ENCODE data around the gene ZHX3.

ZHX3 gene

DNA sequence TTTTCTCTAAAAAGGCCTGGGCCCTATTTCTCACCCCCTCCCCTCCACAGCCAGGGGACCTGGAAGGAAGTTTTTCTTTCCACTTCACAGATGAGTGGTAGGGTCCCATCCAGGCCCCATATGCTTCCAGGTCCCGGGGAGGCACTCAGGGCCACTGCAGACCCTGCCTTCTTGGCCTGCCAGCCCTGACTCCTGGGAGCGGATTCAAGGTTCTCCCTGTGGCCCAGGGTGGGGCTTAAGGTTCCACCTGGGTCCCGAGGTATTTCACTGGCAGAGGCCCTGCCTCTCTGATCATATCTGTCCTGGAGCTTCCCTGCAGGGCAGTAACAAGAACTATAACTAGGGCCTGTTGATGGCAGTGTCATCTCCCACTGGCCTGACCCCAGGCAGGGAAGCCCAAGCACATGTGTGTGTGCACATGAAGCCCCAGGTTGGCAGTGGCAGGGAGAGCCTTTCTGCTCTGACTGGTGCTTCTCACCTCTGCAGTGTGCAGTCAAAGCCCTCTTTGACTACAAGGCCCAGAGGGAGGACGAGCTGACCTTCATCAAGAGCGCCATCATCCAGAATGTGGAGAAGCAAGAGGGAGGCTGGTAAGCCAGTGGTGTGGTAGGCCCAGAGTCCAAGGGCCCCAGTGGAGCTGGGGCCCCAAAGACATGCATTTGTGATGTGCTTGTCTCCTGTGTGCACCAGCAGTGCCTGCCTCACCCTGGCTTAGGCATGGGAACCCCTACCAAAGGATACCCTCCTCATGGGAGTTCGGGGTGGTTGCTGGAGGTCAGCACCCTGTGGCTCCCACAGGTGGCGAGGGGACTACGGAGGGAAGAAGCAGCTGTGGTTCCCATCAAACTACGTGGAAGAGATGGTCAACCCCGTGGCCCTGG is 149.0 kb downstream of the ZHX3 start:
- no peak for DNase-seq

DNA sequence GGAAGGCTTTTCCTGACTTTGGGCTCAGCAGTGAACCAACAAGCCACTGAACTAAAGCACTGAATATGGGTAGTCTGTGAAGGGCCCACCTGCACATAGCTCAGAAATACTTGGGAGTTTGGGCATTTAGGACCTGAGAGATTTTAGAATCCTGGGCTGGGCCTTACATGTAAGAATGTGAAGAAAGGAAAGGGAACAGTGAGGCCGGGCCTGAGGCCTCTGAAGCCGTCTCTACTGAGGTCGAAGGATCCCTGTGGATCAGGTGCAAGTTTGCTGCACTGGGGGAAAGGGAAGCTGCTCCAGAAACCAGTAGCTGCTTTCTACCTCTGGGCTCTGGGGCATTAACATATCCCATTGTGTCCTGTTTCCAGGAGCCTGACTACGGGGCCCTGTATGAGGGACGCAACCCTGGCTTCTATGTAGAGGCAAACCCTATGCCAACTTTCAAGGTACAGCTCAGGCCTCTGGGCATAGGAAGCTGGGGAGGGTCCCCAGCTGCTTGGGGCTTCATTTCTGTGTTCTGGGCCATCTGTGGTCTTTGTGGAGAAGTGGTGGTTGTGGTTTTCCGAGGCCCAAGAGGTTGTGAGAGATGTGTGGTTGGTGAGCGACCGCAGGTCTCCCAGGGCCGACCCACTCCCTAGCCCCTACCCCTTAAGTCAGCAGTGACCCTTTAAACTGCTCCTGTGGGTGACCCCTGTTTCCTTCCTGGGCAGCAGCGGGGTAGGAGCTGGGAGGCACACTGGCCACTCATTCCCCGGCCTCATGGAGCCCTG is 149.9 kb downstream of the ZHX3 start:
- DNase-seq: no peak

DNA sequence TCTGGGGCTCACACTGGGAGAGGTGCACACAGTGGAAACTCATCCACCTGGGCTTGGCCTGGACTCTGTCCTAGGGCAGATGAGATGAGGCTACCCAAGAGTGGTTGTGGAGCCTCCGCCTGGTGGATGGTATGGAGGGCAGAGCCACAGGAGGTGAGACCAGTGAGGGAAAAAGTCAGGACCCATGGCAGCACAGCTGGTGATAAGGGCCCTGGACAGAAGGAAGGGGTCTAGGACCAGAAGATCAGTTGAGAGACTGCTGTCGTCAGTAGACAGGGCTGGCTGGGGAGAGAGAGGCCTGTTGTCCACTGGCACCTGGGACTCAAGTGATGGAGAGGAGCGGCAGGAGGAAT is 150.4 kb downstream of the ZHX3 start:
- DNase-seq: no peak

DNA sequence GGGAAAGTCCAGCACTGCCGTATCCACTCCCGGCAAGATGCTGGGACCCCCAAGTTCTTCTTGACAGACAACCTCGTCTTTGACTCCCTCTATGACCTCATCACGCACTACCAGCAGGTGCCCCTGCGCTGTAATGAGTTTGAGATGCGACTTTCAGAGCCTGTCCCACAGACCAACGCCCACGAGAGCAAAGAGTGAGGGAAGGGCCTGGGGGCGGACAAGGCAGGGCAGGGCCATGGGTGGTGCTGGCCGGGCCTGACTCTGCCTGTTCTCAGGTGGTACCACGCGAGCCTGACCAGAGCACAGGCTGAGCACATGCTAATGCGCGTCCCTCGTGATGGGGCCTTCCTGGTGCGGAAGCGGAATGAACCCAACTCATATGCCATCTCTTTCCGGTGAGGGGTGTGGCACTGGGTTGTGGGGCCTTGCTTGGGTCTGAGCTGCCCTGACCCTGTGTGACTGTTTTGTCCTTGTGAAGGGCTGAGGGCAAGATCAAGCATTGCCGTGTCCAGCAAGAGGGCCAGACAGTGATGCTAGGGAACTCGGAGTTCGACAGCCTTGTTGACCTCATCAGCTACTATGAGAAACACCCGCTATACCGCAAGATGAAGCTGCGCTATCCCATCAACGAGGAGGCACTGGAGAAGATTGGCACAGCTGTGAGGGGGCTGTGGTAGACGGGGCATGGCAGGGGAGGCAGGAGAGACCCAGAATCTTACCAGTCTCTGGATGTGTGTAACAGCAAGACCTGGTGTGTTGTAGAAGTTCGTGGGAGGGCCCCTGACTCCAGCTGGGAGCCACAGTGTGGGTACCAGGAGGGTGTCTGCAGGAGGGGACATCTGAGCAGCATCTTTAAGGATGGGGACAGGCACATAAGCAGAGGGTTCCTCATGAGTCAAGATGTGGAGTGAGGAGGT is 151.1 kb downstream of the ZHX3 start:
- DNase-seq: no peak

DNA sequence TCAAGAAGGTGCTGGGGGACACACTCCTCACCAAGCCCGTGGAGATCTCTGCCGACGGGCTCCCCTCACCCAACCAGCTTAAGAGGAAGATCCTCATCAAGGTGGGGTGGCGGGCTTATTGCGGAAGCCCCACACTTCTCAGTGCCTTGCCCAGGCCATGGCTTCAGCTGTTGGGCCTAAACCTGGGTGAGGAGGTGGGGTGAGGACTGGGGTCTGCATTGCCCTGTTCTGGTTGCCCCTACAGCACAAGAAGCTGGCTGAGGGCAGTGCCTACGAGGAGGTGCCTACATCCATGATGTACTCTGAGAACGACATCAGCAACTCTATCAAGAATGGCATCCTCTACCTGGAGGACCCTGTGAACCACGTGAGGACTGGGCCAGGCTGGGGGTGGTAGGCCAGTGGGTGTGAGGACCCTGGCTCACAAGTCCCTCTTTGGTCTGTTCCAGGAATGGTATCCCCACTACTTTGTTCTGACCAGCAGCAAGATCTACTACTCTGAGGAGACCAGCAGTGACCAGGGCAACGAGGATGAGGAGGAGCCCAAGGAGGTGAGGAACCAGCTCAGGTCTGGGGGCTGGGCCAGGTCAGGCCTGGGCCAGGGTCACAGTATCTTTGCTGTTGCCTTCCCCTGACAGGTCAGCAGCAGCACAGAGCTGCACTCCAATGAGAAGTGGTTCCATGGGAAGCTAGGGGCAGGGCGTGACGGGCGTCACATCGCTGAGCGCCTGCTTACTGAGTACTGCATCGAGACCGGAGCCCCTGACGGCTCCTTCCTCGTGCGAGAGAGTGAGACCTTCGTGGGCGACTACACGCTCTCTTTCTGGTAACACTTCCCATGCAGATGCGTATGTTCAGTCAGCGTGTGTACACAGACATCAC is 152.3 kb downstream of the ZHX3 start:
- no peak for DNase-seq

DNA sequence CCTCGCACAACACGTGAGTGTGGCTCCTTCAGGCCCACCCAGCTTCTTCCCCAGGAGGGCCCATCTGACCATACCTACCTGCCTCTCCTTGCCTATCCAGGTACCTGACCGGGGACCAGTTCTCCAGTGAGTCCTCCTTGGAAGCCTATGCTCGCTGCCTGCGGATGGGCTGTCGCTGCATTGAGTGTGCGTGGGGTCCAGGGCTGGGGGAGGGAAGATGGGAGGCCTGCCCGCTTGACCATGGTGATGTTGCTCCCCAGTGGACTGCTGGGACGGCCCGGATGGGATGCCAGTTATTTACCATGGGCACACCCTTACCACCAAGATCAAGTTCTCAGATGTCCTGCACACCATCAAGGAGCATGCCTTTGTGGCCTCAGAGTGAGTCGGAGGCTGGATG is 153.7 kb downstream of the ZHX3 start:
- no peak for DNase-seq

DNA sequence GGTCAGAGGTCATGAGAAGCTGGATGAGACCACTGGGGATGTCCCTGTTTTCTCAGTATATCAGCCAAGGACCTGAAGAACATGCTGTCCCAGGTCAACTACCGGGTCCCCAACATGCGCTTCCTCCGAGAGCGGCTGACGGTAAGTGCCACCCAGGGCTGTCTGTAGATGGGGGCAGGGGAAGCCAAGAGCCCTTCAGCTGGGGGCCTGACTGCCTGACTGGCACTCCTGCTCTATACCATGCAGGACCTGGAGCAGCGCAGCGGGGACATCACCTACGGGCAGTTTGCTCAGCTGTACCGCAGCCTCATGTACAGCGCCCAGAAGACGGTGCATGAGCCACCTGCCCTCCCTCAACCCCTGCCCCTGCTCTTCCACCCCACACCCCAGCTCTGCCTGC is 155.1 kb downstream of the ZHX3 start:
- no peak for DNase-seq

DNA sequence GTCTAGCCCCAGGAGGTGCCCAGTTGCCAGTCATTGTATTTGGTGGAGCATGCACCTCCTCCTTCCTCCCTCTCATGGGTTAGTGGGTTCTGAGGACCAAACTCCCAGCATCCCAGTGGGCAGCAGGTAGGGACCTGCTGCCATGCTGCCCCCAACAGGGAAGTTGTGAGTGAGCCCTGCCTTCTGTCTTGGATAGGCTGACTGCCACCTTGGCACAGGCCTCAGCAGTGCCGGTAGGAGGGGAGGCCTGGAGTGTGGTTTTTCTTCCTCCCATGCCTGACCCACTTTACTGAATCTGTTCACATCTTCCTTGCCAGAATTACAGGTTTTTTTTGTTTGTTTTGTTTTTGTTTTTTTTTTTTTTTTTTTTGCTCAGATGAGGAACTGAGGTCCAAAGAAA is 155.6 kb downstream of the ZHX3 start:
- DNase-seq: no peak

DNA sequence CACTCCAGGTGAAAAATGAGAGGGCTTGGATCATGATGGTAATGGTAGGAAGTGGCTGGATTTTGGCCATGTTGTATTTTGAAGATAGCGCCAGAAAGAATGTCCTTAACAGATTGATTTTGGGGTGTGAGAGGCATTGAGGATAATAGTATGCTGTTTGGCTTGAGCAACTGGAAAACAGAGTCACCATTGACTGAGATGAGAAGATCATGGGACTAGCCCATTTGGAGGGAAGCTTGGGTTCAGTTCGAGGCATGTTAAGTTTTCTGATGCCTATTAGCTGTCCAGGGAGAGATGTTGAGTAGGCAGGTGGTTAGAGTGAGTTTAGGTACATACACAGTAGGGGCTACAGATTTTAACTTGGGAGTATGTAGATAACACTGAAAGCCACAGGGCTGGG is 156.8 kb downstream of the ZHX3 start:
- DNase-seq: no peak

DNA sequence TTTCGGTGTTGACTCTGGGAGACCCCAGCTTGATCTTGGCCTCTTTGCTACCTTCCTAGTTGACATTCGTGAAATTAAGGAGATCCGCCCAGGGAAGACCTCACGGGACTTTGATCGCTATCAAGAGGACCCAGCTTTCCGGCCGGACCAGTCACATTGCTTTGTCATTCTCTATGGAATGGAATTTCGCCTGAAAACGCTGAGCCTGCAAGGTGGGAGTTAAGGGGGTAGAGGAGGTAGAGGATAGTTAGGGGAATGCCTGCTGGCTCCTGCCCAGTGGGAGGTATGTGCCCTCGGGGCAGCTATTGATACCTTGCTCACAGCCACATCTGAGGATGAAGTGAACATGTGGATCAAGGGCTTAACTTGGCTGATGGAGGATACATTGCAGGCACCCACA is 158.0 kb downstream of the ZHX3 start:
- DNase-seq: no peak

DNA sequence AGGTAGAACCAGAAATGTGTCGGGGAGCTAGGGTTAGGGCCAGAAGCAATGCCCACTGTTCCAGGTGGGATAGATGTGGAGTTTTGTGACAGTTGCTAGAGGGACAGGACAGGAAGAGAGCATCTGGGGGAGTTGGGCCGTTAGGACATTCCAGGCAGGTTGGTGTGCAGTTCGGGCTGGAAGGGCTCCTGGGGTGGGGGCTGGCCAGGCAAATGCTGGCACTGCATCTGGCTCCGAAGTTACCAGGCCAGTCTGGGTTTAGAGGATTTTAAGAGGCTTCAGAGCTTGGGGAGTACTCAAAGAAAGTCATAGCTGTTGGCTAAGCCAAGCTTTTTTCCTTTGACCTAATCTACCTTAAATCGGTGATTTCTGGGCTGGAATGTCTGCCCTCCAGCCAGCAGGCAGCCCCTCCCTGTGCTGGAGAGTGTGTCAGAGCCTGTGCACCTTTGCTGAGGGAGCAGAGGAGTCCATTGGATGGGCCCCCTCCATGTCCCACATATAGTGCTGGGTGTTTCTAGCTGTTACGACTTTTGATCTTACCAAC is 159.4 kb downstream of the ZHX3 start:
- DNase-seq: no peak

DNA sequence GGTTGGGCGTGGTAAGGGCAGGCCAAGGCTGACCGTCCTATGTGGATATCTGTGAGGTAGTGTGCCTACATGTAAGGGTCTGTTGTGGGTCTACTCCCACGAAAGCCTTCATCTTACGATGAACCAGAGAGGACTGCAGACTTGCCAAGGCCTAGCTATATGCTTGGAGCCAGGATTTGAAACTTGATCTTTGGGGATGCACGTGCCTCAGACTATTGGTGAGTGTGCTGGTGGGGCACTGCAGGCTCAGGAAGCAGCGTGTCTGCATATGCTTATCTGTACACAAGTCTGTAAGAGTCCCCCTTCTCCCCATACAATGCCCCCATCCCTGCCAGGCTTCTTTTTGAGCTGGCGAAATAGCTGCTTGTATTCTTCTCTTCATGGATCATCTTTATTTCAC is 162.3 kb downstream of the ZHX3 start:
- DNase-seq: no peak

DNA sequence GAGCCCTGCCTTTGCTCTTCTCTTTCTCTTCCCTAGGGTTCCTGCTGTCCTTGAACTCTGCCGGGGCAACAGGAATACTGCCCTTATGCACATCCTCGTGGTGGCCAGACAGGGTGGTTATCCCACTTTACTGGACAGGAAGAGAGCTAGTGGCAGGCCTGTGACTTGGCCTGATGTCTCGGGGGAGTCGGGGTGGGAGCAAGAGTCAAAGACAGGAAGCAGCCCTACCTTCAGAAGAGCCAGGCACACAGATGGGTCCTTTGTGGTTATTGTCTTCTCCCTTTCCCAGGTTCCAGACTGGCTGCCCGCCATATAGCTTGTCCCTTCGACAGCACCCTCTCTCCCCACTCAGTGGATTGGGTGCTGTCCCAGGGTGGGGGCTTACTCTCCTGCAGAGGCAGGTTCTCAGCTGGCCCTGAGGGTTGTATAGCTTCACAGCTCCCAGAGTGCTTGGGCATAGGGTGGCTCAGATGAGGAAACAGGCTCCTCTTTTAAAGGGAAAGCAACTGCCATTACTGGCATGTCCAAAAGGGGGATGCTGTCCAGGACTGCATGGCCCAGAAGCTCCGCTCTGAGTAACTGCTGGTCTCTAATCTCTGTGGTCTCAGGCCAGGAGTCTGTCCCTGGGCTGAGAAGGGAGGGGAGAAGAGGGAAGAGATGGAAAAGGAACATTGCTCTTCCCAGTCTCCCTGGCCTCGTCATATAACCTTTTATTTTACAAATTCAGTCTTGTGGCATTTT is 162.9 kb downstream of the ZHX3 start:
- no peak for DNase-seq

DNA sequence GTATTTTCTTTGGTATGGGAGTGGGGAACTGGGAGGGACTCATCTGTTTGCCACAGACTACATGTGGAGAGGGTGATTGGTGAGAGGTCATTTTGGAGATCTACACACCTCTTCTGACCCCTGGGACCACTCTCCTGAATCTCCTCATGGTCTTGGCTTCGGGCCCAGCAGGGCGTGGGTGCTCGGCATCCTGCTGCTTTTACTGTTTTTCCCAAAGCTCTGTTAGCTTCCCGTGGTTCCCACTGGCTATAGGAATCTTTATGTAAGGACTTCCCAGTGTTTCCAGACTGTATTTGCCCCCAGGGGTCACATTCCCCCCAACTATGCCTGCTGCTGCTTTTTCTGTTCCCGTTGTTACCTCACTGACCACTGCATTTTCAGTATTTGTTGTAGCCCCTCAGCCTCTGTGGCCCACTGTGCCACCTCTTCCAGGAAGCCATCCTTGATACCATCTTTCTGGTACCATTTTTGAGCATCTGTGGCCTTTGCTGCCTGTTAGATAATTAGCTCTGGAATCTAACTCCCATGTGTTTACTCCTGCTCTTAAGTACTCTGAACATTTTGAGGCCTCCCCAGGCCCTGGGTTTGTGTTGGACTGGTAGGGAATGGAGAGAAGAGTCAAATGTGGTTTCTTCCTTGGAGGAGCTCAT is 165.3 kb downstream of the ZHX3 start:
- DNase-seq: no peak

DNA sequence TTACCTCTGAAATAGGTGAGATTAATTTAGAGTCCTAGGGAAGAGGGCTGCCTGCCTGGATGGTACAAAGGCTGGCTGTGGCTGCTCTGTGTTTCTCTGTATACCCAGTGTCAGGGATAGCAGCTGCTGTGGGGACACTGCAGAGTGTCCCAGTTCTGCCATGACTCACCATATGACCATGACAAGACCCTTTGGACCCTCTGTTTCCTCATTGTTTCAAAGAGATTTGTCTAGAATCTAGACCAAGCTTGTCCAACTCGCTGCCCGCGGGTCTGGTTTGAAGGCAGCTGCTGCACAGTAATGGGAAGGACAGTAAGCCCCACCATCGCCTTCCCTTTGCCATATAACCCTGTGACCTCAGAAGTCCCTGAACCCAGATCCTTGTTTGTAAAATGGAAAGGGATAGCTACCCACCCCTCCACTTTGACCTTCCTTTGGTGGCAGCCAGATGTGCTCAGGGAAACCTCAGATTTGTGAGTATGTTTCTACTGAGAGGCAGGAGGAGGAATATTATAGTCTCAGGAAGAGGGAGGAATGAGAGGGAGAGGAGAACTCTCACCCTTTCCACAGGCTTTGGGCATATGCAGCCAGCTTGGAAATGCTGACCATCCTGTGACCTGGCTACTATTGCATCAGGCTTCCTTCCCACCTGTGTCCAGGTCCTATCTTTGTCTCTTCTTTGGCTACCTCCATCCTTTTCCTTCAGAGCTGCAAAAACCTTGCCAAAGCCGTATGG is 166.2 kb downstream of the ZHX3 start:
- no peak for DNase-seq

DNA sequence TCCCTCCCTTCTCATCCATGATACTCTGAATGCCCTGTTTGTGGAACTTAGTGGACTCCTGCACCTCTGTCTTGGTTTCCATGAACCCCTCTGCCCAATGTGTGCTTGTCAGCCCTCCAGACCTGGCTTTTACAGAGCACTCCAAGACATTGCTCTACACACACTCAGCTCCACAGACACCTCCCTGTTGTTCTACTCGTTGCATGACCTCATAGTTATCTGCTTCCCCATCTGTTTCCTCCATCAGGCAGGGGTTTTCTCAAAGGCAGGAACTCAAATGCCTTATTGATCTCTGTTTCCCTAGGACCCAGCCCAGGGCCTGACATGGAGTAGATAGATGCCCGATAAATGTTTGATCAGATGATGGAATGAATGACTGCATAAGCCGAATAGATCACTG is 166.9 kb downstream of the ZHX3 start:
- no peak for DNase-seq

DNA sequence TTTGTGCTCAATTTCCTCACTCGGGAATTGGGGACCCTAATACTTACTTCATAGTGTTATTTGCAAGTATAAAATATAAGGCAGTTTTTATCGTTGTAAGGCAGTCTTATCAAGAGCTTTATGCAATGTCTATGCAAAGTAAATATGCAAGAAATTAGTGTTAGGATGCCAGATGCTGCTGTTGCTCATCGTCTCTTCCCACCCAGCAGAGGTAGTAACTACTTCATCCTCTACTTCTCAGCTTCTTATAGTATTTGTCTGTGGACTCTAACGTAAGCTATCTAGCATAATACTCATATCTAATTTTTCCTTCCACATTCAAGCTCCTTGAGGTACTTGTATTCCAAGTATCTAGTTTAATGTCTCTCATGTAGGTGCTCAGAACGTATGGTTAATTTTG is 168.6 kb downstream of the ZHX3 start:
- DNase-seq: no peak

DNA sequence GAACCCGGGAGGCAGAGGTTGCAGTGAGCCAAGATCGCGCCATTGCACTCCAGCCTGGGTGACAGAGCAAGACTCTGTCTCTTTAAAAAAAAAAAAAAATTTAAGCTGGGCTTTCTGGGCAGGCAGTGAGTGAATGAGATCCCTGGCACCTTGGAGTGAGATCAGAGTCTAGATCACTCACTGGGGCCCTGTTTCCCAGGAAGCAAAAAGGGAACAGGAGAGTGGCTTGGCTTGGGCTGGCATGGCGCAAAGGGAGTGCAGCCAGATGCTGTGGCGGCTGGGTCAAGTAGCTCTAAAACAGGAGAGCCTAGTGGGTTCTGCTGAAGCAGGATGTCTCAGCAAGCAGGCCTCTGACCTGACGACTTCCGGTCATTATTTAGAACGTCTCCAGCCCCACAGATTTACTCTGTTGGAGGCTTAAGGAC is 169.8 kb downstream of the ZHX3 start:
- no peak for DNase-seq

DNA sequence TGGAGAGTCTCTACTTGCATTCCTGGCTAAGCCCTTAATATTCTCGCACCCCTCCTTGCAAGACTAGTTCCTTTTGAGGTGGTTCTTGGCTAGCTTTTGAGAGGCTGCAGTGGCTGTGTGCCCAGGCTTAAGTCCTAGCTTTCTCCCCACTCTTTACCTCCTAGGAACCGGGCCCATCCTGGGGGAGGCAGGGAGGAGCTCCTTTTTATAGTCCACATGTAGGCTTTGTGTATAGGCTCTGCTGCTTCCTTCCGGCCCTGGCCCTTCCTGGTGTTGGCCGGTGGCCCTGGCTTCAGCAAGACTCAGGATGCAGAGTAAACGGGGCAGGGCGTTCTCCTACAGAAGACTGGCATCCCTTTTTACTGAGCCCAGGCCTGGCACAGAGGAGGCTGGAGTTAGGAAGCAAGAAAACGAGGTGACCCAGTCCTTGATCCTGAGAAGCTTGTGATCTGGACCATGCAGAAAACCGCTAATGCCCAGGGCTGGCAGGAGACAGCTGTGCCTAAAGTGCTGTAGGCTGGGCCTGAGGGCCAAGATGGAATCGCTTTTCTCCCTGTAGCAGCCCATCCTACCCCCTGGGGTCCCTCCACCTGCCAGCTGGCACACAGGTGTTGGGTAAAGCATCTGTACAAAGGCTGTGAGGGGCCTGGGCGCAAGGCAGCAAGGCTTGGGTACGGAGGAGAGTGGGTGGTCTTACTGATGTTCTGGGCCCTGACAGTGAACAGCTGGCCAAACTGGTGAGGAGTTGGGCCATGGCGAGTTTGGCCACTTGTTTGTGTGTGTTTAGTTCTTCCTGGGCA is 171.5 kb downstream of the ZHX3 start:
- DNase-seq: no peak
